Calu3 (cell line): ENCODE data around the gene PPP2R1B. TPM values are rescaled to one million over a fixed set of nuclear protein-coding genes. Genes with fewer than 3 reads are reported as not detected.

Experiments used
- BruUV-seq: library from RNA; stranded (reverse); fragments of 400-500 nt; replicated peaks from 2 replicates; lab custom pipeline; 2021; lab: Mats Ljungman, UMichigan
- CTCF ChIA-PET: fragments of 300-600 bp; sonication (Branson Sonifier 250); formaldehyde crosslinking; loops from one replicate; lab custom pipeline; 2022; ENCODE audit warnings: antibody characterized with exemption; lab: Charles Lee
- DNase-seq: peaks from one replicate; pipeline ENCODE4 v3.0.0; 2022
- H3K27ac Mint-ChIP-seq: one replicate; pipeline ENCODE4 v1.8.0; 2022; ENCODE audit warnings: mixed read lengths; ENCODE audit not compliant: unreplicated experiment
- H3K27me3 Mint-ChIP-seq: one replicate; pipeline ENCODE4 v1.8.0; 2022; ENCODE audit warnings: mixed read lengths; ENCODE audit not compliant: unreplicated experiment
- H3K36me3 Mint-ChIP-seq: one replicate; pipeline ENCODE4 v1.8.0; 2022; ENCODE audit warnings: mild to moderate bottlenecking, moderate library complexity, mixed read lengths; ENCODE audit not compliant: insufficient read depth, unreplicated experiment
- H3K4me1 Mint-ChIP-seq: one replicate; pipeline ENCODE4 v1.8.0; 2022; ENCODE audit warnings: mild to moderate bottlenecking, low read depth, mixed read lengths; ENCODE audit not compliant: unreplicated experiment
- H3K4me3 Mint-ChIP-seq: one replicate; pipeline ENCODE4 v1.8.0; 2022; ENCODE audit warnings: mild to moderate bottlenecking, low read depth, moderate library complexity, mixed read lengths; ENCODE audit not compliant: unreplicated experiment
- H3K9me3 Mint-ChIP-seq: one replicate; pipeline ENCODE4 v1.8.0; 2022; ENCODE audit warnings: low read depth, mixed read lengths; ENCODE audit not compliant: unreplicated experiment
- CTCF ChIP-seq: fragments of 200-600 bp; IDR thresholded peaks from one replicate; pipeline ENCODE4 v1.8.0; 2022; ENCODE audit warnings: antibody characterized with exemption; ENCODE audit not compliant: unreplicated experiment
- intact Hi-C: fragments of 100-400 bp; cut with micrococcal nuclease; formaldehyde crosslinking; loops from one replicate; pipeline ENCODE4 v1.10.0; 2022; ENCODE audit not compliant: unreplicated experiment
- total RNA-seq: library from RNA; stranded (reverse); gene quantifications from 2 replicates; pipeline ENCODE4 v1.2.3, GENCODE V29; 2022

Gene PPP2R1B
- total RNA-seq, 1 experiment from 2014 or later = 24.0 TPM

DNA sequence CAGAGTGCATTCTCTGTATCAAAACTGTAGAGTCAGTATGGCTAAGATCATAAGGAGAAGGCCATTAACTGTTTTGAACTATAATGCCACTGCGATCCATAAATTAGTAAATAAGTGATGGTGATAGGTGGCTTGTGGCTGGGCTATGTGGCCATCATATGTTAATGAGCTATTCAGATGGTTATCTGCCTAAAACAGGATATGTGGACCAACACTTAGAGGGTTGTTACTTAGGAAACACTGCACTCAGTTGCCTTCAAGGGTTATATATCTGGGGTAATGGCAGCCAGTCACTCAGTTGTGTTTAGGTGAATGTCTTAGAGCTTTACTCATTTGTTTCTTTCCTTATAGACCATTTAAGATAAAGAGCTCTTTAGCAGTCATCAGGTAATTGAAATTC is 66.0 kb downstream of the PPP2R1B start:
- no peak for DNase-seq
- no peak for TF ChIP-seq CTCF
- Mint-ChIP-seq H3K36me3 (peaks cover 6% of the 10 kb centered on the region), H3K9me3 (no peaks in the 10 kb centered on the region), H3K4me3 (no peak overlapping the region), H3K4me1 (peaks cover 15% of the 10 kb centered on the region), H3K27me3 (no peaks in the 10 kb centered on the region), H3K27ac (no peak overlapping the region)
- intact Hi-C loops = no loop called here
- CTCF ChIA-PET = no interaction called here
- BruUV-seq = no TSS peak

GRCh38 chr11:111699579-111700156 is 66.5 kb downstream of the PPP2R1B start:
- no TSS peak for BruUV-seq
- Mint-ChIP-seq H3K27me3 (no peaks in the 10 kb centered on the region), H3K4me3 (no peak overlapping the region), H3K36me3 (peaks cover 5% of the 10 kb centered on the region), H3K9me3 (no peaks in the 10 kb centered on the region), H3K27ac (no peak overlapping the region), H3K4me1 (peaks cover 20% of the 10 kb centered on the region)
- CTCF ChIA-PET = no interaction called here
- no peak for DNase-seq
- intact Hi-C loops = no loop called here
- TF ChIP-seq CTCF = no peak

DNA sequence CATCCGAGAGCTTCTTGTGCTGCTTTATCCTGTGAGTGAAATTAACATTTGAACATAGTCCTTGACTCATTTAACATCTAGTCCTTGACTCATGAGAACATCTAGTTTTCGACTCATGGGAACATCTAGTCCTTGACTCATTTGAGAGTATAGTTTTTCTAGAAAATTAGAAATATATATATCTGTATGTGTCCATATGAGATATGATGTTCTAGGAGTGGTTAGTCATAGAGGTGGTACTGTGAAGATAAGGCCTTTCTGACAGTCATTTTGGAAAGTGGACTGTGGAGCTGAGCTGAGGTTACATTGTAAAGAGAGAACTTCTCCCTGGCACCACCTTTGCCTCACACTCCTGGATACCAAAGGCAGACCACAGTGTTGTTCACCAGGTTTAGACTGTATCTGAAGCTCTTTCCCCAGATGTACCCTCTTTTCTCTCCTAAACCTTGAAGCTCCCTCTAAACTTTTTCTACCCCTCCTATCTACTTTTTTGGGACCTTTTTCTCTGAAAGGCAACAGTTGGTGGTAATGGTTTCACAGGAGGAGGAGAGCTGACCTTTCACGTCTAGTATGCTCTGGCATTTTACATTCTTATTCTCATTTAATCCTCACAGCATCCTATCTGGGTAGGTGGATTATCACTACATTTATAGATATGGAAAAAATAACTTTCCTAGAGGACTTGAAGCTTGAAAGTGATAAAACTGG is 67.2 kb downstream of the PPP2R1B start:
- peaks cover 21% of the 10 kb centered on the region for H3K4me1 Mint-ChIP-seq
- no peaks in the 10 kb centered on the region for H3K27me3 Mint-ChIP-seq
- intact Hi-C loops = no loop called here
- CTCF ChIA-PET = no interaction called here
- no peak for TF ChIP-seq CTCF
- H3K9me3 Mint-ChIP-seq = no peaks in the 10 kb centered on the region
- no TSS peak for BruUV-seq
- no peak overlapping the region for H3K27ac Mint-ChIP-seq
- peaks cover 1% of the 10 kb centered on the region for H3K36me3 Mint-ChIP-seq
- H3K4me3 Mint-ChIP-seq = no peak overlapping the region
- DNase-seq = no peak

GRCh38 chr11:111697933-111698371 is 68.2 kb downstream of the PPP2R1B start:
- no peaks in the 10 kb centered on the region for H3K36me3 Mint-ChIP-seq
- BruUV-seq = no TSS peak

More at GRCh38 chr11:111697933-111698371, 68.2 kb downstream of the PPP2R1B start:
- Mint-ChIP-seq H3K4me1 (peaks cover 10% of the 10 kb centered on the region), H3K27ac (no peak overlapping the region), H3K4me3 (no peak overlapping the region), H3K27me3 (no peaks in the 10 kb centered on the region), H3K9me3 (no peaks in the 10 kb centered on the region)
- CTCF ChIA-PET = no interaction called here
- no peak for DNase-seq
- no peak for TF ChIP-seq CTCF
- intact Hi-C loops = no loop called here
